Measurements from ENCODE around the gene ZFP36L2. TPM values are rescaled to one million over a fixed set of nuclear protein-coding genes. Genes with fewer than 3 reads are reported as not detected.

ZFP36L2 gene
- total and polyA plus RNA-seq, 9 of the 15 experiments (the other 6 are each of a cell fraction or from before 2014, with no cell fraction given), result 4.1 to 60.6 (median 20.3) TPM

GRCh38 chr2:43174368-43174916, 52.0 kb downstream of the ZFP36L2 start (continued):
- TF ChIP-seq, protein P1, sequence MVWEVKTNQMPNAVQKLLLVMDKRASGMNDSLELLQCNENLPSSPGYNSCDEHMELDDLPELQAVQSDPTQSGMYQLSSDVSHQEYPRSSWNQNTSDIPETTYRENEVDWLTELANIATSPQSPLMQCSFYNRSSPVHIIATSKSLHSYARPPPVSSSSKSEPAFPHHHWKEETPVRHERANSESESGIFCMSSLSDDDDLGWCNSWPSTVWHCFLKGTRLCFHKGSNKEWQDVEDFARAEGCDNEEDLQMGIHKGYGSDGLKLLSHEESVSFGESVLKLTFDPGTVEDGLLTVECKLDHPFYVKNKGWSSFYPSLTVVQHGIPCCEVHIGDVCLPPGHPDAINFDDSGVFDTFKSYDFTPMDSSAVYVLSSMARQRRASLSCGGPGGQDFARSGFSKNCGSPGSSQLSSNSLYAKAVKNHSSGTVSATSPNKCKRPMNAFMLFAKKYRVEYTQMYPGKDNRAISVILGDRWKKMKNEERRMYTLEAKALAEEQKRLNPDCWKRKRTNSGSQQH (CRISPR knock-in tag; IDR thresholded peaks at IDR 0.05), result no peak
- no peak for TF ChIP-seq HMBOX1 (IDR thresholded peaks at IDR 0.05)
- TF ChIP-seq ESRRB (CRISPR knock-in tag; IDR thresholded peaks at IDR 0.05; ENCODE audit: borderline replicate concordance), result no peak
- TF ChIP-seq ZNF175 (CRISPR knock-in tag; IDR thresholded peaks at IDR 0.05; ENCODE audit: low read depth), result no peak
- no peak for TF ChIP-seq NFIC (IDR thresholded peaks at IDR 0.05)
- TF ChIP-seq, protein P2, sequence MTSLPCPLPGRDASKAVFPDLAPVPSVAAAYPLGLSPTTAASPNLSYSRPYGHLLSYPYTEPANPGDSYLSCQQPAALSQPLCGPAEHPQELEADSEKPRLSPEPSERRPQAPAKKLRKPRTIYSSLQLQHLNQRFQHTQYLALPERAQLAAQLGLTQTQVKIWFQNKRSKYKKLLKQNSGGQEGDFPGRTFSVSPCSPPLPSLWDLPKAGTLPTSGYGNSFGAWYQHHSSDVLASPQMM (CRISPR knock-in tag; IDR thresholded peaks at IDR 0.05), result no peak
- no peak for TF ChIP-seq KAT8 (IDR thresholded peaks at IDR 0.05; ENCODE audit: low read depth)
- TF ChIP-seq CEBPB (tag; IDR thresholded peaks at IDR 0.05), result no peak
- TF ChIP-seq CBFB (CRISPR knock-in tag; IDR thresholded peaks at IDR 0.05), result no peak
- no peak for TF ChIP-seq CHD1 (IDR thresholded peaks at IDR 0.05; ENCODE audit: low read length)
- TF ChIP-seq SMAD4 (CRISPR knock-in tag; conservative IDR thresholded peaks at IDR 0.05), result no peak
- TF ChIP-seq, protein P3, sequence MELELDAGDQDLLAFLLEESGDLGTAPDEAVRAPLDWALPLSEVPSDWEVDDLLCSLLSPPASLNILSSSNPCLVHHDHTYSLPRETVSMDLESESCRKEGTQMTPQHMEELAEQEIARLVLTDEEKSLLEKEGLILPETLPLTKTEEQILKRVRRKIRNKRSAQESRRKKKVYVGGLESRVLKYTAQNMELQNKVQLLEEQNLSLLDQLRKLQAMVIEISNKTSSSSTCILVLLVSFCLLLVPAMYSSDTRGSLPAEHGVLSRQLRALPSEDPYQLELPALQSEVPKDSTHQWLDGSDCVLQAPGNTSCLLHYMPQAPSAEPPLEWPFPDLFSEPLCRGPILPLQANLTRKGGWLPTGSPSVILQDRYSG (tag; conservative IDR thresholded peaks at IDR 0.05; ENCODE audit: low read depth), result no peak
- TF ChIP-seq PHB (CRISPR knock-in tag; IDR thresholded peaks at IDR 0.05), result no peak
- peak in 1 of 2 experiments; percentile 28; a peak in 1 of 4 replicates for TF ChIP-seq RCOR1 (IDR thresholded peaks at IDR 0.05; ENCODE audit: borderline replicate concordance in 1 of 2, low read depth in 2 of 2, low read length in 2 of 2)
- TF ChIP-seq, protein P4, sequence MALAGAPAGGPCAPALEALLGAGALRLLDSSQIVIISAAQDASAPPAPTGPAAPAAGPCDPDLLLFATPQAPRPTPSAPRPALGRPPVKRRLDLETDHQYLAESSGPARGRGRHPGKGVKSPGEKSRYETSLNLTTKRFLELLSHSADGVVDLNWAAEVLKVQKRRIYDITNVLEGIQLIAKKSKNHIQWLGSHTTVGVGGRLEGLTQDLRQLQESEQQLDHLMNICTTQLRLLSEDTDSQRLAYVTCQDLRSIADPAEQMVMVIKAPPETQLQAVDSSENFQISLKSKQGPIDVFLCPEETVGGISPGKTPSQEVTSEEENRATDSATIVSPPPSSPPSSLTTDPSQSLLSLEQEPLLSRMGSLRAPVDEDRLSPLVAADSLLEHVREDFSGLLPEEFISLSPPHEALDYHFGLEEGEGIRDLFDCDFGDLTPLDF (CRISPR knock-in tag; IDR thresholded peaks at IDR 0.05), result no peak
- TF ChIP-seq GATA2 (CRISPR knock-in tag; IDR thresholded peaks at IDR 0.05), result no peak
- TF ChIP-seq CREB1 (IDR thresholded peaks at IDR 0.05), result no peak
- no peak for TF ChIP-seq CREB1 (CRISPR knock-in tag; IDR thresholded peaks at IDR 0.05)
- no peak for TF ChIP-seq ZNF695 (CRISPR knock-in tag; IDR thresholded peaks at IDR 0.05)
- TF ChIP-seq ZC3H4 (CRISPR knock-in tag; IDR thresholded peaks at IDR 0.05; ENCODE audit: borderline replicate concordance), result no peak
- TF ChIP-seq, protein P5, sequence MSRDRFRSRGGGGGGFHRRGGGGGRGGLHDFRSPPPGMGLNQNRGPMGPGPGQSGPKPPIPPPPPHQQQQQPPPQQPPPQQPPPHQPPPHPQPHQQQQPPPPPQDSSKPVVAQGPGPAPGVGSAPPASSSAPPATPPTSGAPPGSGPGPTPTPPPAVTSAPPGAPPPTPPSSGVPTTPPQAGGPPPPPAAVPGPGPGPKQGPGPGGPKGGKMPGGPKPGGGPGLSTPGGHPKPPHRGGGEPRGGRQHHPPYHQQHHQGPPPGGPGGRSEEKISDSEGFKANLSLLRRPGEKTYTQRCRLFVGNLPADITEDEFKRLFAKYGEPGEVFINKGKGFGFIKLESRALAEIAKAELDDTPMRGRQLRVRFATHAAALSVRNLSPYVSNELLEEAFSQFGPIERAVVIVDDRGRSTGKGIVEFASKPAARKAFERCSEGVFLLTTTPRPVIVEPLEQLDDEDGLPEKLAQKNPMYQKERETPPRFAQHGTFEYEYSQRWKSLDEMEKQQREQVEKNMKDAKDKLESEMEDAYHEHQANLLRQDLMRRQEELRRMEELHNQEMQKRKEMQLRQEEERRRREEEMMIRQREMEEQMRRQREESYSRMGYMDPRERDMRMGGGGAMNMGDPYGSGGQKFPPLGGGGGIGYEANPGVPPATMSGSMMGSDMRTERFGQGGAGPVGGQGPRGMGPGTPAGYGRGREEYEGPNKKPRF (IDR thresholded peaks at IDR 0.05; ENCODE audit: low read depth, low read length), result no peak
- no peak for TF ChIP-seq ZNF75A (CRISPR knock-in tag; IDR thresholded peaks at IDR 0.05)
- no peak for TF ChIP-seq POLR2H (tag; IDR thresholded peaks at IDR 0.05; ENCODE audit: low read depth)

Data from K562 (cell line).